ENCODE data around the gene HSPA12B.

DNA sequence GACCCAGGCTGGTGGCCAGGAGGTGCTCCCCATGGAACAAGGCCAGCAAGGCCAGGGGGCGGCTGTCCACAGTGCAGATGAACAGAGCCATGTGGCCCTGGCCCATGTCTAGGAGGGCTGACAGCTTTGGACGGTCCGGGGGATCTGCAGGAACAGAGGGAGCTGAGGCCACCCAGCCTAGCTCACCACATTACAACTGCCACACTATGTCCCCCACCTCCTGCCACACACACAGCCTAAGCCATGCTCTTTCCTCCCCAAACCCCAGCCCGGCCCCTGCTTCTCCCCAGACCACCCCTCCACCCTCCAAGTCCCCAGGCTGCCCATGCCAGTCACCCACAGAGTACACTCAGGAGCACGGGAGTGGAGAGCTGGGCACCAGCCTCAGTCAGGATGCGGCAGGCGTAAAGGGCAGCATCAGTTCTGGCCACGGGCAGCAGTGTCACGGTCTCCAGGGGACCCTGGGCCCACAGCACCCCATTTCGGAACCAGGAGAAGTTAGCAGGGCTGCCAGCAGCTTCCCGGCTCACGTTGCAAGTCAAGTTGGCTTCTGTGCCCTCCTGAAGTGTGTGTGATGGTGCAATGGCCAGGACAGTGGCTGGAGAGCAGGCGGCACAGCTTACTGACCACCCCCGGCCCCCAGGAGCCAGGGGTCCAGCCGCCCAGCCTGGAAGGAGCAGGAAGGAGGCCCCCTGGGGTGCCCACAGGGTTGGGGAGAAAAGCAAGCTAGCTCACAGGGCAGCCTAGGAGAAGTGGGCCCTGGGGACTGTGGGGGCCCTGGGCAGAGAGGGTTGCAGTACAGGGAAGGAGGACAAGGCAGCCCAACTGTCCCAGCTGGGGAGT is 35.5 kb upstream of the HSPA12B start:
- TF ChIP-seq, protein P1, sequence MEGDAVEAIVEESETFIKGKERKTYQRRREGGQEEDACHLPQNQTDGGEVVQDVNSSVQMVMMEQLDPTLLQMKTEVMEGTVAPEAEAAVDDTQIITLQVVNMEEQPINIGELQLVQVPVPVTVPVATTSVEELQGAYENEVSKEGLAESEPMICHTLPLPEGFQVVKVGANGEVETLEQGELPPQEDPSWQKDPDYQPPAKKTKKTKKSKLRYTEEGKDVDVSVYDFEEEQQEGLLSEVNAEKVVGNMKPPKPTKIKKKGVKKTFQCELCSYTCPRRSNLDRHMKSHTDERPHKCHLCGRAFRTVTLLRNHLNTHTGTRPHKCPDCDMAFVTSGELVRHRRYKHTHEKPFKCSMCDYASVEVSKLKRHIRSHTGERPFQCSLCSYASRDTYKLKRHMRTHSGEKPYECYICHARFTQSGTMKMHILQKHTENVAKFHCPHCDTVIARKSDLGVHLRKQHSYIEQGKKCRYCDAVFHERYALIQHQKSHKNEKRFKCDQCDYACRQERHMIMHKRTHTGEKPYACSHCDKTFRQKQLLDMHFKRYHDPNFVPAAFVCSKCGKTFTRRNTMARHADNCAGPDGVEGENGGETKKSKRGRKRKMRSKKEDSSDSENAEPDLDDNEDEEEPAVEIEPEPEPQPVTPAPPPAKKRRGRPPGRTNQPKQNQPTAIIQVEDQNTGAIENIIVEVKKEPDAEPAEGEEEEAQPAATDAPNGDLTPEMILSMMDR (IDR thresholded peaks at IDR 0.05): no peak
- no peak for TF ChIP-seq POLR2A (IDR thresholded peaks at IDR 0.05)
